Stimulated activated CD4-positive, alpha-beta T cell treated with anti-CD3 and anti-CD28 coated beads, Interleukin-2, amount 100 ng/mL, for 4 hours (primary cell): ENCODE measurements around the gene VIP.
"Not testable (repeated sequence)": the region's sequence is repeated elsewhere in the genome, so short reads cannot be mapped to it uniquely, and the experiment has no call there.

ENCODE experiments used
- DNase-seq: peaks from one replicate; pipeline ENCODE4 v3.0.0-alpha.2; 2020; ENCODE audit warnings: low read depth

The VIP gene

DNA sequence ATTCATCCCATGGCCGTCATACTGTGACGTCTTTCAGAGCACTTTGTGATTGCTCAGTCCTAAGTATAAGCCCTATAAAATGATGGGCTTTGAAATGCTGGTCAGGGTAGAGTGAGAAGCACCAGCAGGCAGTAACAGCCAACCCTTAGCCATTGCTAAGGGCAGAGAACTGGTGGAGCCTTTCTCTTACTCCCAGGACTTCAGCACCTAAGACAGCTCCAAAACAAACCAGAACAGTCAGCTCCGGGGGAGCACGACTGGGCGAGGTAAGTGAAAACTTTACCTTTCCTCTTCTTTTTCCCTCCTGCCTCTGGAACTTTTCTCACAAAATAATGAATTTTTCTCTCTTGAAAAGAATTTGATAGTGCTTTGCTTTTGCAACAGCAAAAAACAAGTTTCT lies at the start of gene VIP:
Gene VIP (plus strand): TSS at position 104 of the 400 bp plus-strand sequence. CDS start 1,381 bp downstream, outside the sequence.
- no peak for DNase-seq

- DNase-seq = no peak
These were observed 49.3 kb upstream of the VIP start for GRCh38 chr6:152701081-152701862.

- DNase-seq = no peak
These were observed 48.7 kb upstream of the VIP start for GRCh38 chr6:152701863-152702401.

DNA sequence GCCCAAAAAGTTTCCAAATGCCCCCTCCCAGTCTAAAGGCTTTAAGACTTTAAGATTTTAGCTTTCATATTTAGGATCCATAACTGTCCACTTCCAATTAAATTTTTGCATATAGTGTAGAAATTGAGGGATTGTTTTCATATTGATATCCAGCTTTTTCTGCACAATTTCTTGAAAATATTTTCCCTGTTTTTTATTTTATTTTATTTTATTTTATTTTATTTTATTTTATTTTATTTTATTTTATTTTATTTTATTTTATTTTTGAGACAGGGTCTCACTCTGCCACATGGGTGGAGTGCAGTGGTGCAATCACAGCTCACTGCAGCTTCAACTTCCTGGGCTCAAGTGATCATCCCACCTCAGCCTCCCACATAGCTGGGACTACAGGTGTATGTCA lies 46.8 kb upstream of the VIP start:
- not testable (repeated sequence) for DNase-seq

GRCh38 chr6:152705327-152705726 lies 45.3 kb upstream of the VIP start:
- no peak for DNase-seq

DNA sequence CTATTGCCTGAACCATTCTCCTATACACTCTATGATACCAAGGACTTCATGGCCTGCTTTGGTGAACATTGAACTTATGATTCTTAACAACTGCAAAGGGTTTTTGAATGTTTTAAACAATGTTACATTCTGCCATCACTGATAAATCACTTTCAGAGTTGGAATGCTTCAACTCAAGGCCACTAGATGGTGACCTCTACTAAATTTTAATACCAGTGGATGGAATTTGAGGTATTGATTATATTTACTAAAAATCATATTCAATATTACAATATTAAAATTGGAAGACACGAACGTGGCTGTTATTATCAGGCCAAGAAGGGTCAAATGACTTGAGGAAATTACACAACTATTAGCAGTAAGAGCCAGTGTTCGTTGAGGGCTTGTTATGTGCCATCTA lies 34.3 kb upstream of the VIP start:
- no peak for DNase-seq

- DNase-seq = no peak
These were observed 29.6 kb upstream of the VIP start for GRCh38 chr6:152720974-152721373.

DNA sequence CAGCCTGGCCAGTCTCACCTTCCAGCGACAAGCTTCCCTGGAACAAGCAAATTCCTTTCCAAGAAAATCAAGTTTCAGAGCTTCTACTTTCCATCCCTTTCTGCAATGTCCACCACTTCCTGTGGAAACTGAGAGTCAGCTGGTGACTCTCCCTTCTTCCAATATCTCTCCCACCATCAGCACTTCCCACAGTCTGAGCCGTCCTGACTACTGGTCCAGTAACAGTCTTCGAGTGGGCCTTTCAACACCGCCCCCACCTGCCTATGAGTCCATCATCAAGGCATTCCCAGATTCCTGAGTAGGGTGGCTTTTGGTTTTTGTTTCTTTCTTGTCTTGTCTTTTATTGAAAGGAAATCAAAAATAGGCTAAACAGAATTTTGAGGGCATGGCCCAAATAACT lies 28.6 kb upstream of the VIP start:
- no peak for DNase-seq

DNA sequence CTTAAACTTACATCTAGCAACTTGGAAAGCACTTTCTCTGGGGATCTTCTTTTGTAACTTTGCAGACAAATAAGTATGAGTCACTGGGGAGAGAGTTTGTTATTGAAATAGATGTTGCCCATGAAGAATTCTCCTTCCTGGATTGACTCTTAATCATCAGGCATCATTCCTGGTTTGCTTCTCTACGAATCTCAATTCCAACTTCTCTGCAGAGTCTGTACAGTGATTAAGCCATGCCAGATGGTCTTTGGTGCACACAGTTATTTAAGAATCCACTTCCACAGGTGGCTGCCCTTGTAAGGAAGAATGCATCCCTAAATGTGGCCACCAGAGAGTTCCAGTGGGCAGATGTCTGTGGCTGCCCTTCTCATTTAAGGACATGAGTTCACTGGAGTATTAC lies 27.2 kb upstream of the VIP start:
- no peak for DNase-seq

- DNase-seq = no peak
These were observed 24.3 kb upstream of the VIP start for GRCh38 chr6:152726313-152726712.

DNA sequence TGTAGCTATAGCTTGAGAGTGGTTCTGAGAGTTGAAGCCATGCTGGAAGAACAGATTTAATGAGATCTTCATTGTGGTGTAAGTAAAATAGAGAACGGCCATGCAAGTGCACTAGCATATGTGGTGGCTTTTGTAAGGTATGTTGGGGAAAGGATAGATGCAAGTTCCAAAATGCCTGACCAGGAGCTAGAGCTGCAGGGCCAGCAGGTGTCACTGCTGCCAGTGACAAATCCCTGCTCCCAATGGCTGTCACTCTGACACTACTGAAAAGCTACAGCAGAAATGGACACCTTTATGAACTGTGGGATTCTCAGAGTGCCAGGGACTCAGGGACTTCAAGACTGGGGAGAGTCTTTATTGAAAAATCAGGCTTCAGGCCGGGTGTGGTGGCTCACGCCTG lies 23.1 kb upstream of the VIP start:
- DNase-seq = no peak

GRCh38 chr6:152734630-152735029 lies 16.0 kb upstream of the VIP start:
- DNase-seq = no peak

- no peak for DNase-seq
These were observed 13.8 kb upstream of the VIP start for GRCh38 chr6:152736687-152737273.

- no peak for DNase-seq
These were observed 5.0 kb upstream of the VIP start for GRCh38 chr6:152745509-152746171.

DNA sequence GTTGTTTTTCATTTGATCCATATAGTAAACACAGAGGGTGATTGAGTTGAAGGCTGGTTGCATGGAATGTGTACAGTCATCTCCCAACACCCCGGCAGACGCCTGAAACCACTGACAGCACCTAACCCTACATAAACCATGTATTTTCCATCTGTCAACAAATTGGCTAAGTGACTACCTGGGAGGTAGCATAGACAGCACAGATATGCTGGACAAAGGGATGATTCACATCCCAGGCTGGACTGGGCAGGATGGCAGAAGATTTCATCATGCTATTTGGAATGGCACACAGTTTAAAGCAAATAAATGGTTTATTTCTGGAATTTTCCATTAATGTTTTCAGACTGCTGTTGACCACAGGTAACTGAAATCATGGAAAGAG lies 4.4 kb upstream of the VIP start:
- no peak for DNase-seq

GRCh38 chr6:152748843-152749242 lies 1.8 kb upstream of the VIP start:
- no peak for DNase-seq

DNA sequence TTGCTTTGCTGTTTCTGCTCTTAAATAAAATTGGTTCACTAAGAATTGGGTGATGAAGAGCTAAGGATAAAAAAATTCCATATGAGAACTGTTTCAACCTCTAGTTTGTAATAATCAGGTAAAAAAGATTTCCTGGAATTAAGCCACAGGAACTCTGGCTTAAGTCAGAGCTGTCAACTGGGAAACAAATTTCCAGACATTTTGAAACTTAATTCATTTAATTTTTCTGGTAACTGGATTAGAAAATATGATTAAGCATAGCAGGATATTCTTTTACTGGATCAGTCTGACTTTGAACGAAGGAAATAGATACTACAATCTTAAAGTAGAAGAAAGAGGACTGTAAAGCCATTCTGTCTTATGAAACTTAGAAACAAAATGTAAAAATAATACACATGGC lies 1.3 kb upstream of the VIP start:
- no peak for DNase-seq

GRCh38 chr6:152765331-152765730 lies 14.7 kb downstream of the VIP start:
- no peak for DNase-seq

DNA sequence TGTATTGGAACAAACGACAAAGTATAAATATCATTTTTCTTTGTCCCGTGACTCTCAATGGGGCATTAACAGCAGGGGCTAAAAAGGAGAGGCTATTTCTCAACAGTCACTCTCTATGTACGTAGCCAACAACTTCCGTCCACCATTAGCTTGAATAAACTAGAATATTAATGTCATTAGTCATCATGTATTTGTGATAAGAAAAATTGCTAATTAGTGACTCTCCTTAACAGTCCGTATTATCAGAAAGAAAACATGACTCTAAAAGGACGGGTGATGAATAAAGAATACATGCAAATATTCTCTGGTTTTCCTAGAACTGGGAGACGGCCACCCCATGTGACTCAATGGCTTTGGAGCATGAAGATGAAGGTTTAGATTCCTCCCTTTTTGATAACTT lies 18.6 kb downstream of the VIP start:
- no peak for DNase-seq

GRCh38 chr6:152769993-152770392 lies 19.4 kb downstream of the VIP start:
- no peak for DNase-seq

GRCh38 chr6:152771061-152771687 lies 20.6 kb downstream of the VIP start:
- DNase-seq = no peak

GRCh38 chr6:152775428-152775827 lies 24.8 kb downstream of the VIP start:
- no peak for DNase-seq

GRCh38 chr6:152776833-152777232 lies 26.2 kb downstream of the VIP start:
- DNase-seq = no peak
